ENCODE results near the gene PRAMEF14.
"Not testable (repeated sequence)": the region's sequence is repeated elsewhere in the genome, so short reads cannot be mapped to it uniquely, and the experiment has no call there.

PRAMEF14 gene

GRCh38 chr1:13347034-13347433 lies at the start of gene PRAMEF14:
TSS of gene PRAMEF14 (minus strand) at chr1:13347134. CDS start at chr1:13345314, 1,820 bp downstream.
- in situ Hi-C loops (cut with MboI; ENCODE audit: low sequenced_read_pairs) = not testable (repeated sequence)

- in situ Hi-C loops (cut with MboI; ENCODE audit: low sequenced_read_pairs) = not testable (repeated sequence)
Measured at GRCh38 chr1:13395311-13395710, 48.4 kb upstream of the PRAMEF14 start.

- in situ Hi-C loops (cut with MboI; ENCODE audit: low sequenced_read_pairs) = not testable (repeated sequence)
Measured at GRCh38 chr1:13394761-13395160, 47.8 kb upstream of the PRAMEF14 start.

GRCh38 chr1:13393004-13393403 lies 46.1 kb upstream of the PRAMEF14 start:
- in situ Hi-C loops (cut with MboI; ENCODE audit: low sequenced_read_pairs) = not testable (repeated sequence)

GRCh38 chr1:13389332-13389731 lies 42.4 kb upstream of the PRAMEF14 start, which contains the start of gene PRAMEF17:
TSS of gene PRAMEF17 (plus strand) at chr1:13389632. CDS start at chr1:13389658, 26 bp downstream.
- in situ Hi-C loops (cut with MboI; ENCODE audit: low sequenced_read_pairs) = not testable (repeated sequence)

GRCh38 chr1:13380380-13380779 lies 33.4 kb upstream of the PRAMEF14 start:
- in situ Hi-C loops (cut with MboI; ENCODE audit: low sequenced_read_pairs) = not testable (repeated sequence)

- in situ Hi-C loops (cut with MboI; ENCODE audit: low sequenced_read_pairs) = not testable (repeated sequence)
Measured at GRCh38 chr1:13378983-13379382, 32.0 kb upstream of the PRAMEF14 start.

- in situ Hi-C loops (cut with MboI; ENCODE audit: low sequenced_read_pairs) = not testable (repeated sequence)
Measured at GRCh38 chr1:13368544-13368943, 21.6 kb upstream of the PRAMEF14 start.

GRCh38 chr1:13366536-13366935 lies 19.6 kb upstream of the PRAMEF14 start:
- in situ Hi-C loops (cut with MboI; ENCODE audit: low sequenced_read_pairs) = not testable (repeated sequence)

- in situ Hi-C loops (cut with MboI; ENCODE audit: low sequenced_read_pairs) = not testable (repeated sequence)
Measured at GRCh38 chr1:13364928-13365327, 18.0 kb upstream of the PRAMEF14 start.

GRCh38 chr1:13362364-13362763 lies 15.4 kb upstream of the PRAMEF14 start:
- in situ Hi-C loops (cut with MboI; ENCODE audit: low sequenced_read_pairs) = not testable (repeated sequence)

GRCh38 chr1:13356774-13357173 lies 9.8 kb upstream of the PRAMEF14 start:
- in situ Hi-C loops (cut with MboI; ENCODE audit: low sequenced_read_pairs) = not testable (repeated sequence)

GRCh38 chr1:13354475-13354874 lies 7.5 kb upstream of the PRAMEF14 start:
- in situ Hi-C loops (cut with MboI; ENCODE audit: low sequenced_read_pairs) = not testable (repeated sequence)

GRCh38 chr1:13353476-13353875 lies 6.5 kb upstream of the PRAMEF14 start:
- in situ Hi-C loops (cut with MboI; ENCODE audit: low sequenced_read_pairs) = not testable (repeated sequence)

- in situ Hi-C loops (cut with MboI; ENCODE audit: low sequenced_read_pairs) = not testable (repeated sequence)
Measured at GRCh38 chr1:13342496-13342895, 4.4 kb downstream of the PRAMEF14 start.

GRCh38 chr1:13315281-13315680 lies 31.7 kb downstream of the PRAMEF14 start, which contains the start of gene PRAMEF15:
TSS of gene PRAMEF15 (plus strand) at chr1:13315581. CDS start at chr1:13318408, 2,827 bp downstream.
- in situ Hi-C loops (cut with MboI; ENCODE audit: low sequenced_read_pairs) = not testable (repeated sequence)

GRCh38 chr1:13303239-13303638 lies 43.7 kb downstream of the PRAMEF14 start, which contains the start of gene PRAMEF33:
TSS of gene PRAMEF33 (plus strand) at chr1:13303539. CDS start at chr1:13305955, 2,416 bp downstream.
- in situ Hi-C loops (cut with MboI; ENCODE audit: low sequenced_read_pairs) = not testable (repeated sequence)

GRCh38 chr1:13302197-13302596 lies 44.7 kb downstream of the PRAMEF14 start:
- in situ Hi-C loops (cut with MboI; ENCODE audit: low sequenced_read_pairs) = not testable (repeated sequence)

- in situ Hi-C loops (cut with MboI; ENCODE audit: low sequenced_read_pairs) = not testable (repeated sequence)
Measured at GRCh38 chr1:13298699-13299098, 48.2 kb downstream of the PRAMEF14 start.

- in situ Hi-C loops (cut with MboI; ENCODE audit: low sequenced_read_pairs) = not testable (repeated sequence)
Measured at GRCh38 chr1:13297216-13297931, 49.6 kb downstream of the PRAMEF14 start.
